ENCODE results near the gene VPS26A.

- no peak for TF ChIP-seq CTCF (IDR thresholded peaks at IDR 0.05; ENCODE audit: poor library complexity)
- TF ChIP-seq EZH2 (IDR thresholded peaks at IDR 0.05; ENCODE audit: borderline replicate concordance): no peak
These were observed 4.1 kb upstream of the VPS26A start for GRCh38 chr10:69119896-69120295.

Measured in hepatocyte (in vitro differentiated cells).